Activated naive CD8-positive, alpha-beta T cell treated with anti-CD3 and anti-CD28 coated beads, Interleukin-2, amount 10 ng/mL, durations not matched to agents 7 days and 5 days (primary cell): Measurements from ENCODE around the gene HLA-DRB1. TPM values are rescaled to one million over a fixed set of nuclear protein-coding genes. Genes with fewer than 3 reads are reported as not detected.

Source experiments
- ATAC-seq: fragments of 150-1000 bp; cut with Tn5 transposase; one replicate; pipeline ENCODE4 v1.10.0; 2021; ENCODE audit warnings: low read depth, moderate library complexity
- POLR2A ChIA-PET: fragments of 350-600 bp; sonication (Branson Sonifier 250); formaldehyde crosslinking; loops from one replicate; lab custom pipeline; 2021; ENCODE audit warnings: antibody characterized with exemption; lab: Charles Lee
- DNase-seq: peaks from one replicate; pipeline ENCODE4 v3.0.0; 2021
- H3K27ac Mint-ChIP-seq: one replicate; pipeline ENCODE4 v1.8.0; 2022; ENCODE audit warnings: mild to moderate bottlenecking, mixed read lengths
- H3K27me3 Mint-ChIP-seq: one replicate; pipeline ENCODE4 v1.8.0; 2022; ENCODE audit warnings: mild to moderate bottlenecking, moderate library complexity, mixed read lengths
- H3K36me3 Mint-ChIP-seq: one replicate; pipeline ENCODE4 v1.8.0; 2021; ENCODE audit warnings: mild to moderate bottlenecking, mixed read lengths
- H3K4me1 Mint-ChIP-seq: one replicate; pipeline ENCODE4 v1.8.0; 2021; ENCODE audit warnings: mixed read lengths
- H3K4me3 Mint-ChIP-seq: one replicate; pipeline ENCODE4 v1.8.0; 2022; ENCODE audit warnings: mild to moderate bottlenecking, moderate library complexity, mixed read lengths
- H3K9me3 Mint-ChIP-seq: one replicate; pipeline ENCODE4 v1.8.0; 2021; ENCODE audit warnings: mixed read lengths
- total RNA-seq, 2 experiments: library from RNA; stranded (reverse); gene quantifications; one replicate each; pipeline ENCODE4 v1.2.3, GENCODE V29; 2021

Gene HLA-DRB1
- total RNA-seq, 2 experiments from 2014 or later = 11.8 to 12.1 TPM

- Mint-ChIP-seq H3K4me1 (peaks cover 33% of the 10 kb centered on the region), H3K36me3 (peaks cover 10% of the 10 kb centered on the region), H3K27ac (no peak overlapping the region), H3K9me3 (peaks cover 13% of the 10 kb centered on the region), H3K4me3 (no peak overlapping the region), H3K27me3 (no peaks in the 10 kb centered on the region)
- POLR2A ChIA-PET = no interaction called here
- ATAC-seq = no peak
- DNase-seq = no peak
These were observed 31.7 kb upstream of the HLA-DRB1 start for GRCh38 chr6:32621372-32621771.

GRCh38 chr6:32617751-32618150 is 28.1 kb upstream of the HLA-DRB1 start:
- peaks cover 15% of the 10 kb centered on the region for H3K9me3 Mint-ChIP-seq
- H3K27me3 Mint-ChIP-seq = no peaks in the 10 kb centered on the region
- DNase-seq (no peak), ATAC-seq (no peak)
- H3K4me1 Mint-ChIP-seq = peaks cover 12% of the 10 kb centered on the region
- H3K27ac Mint-ChIP-seq = no peak overlapping the region
- POLR2A ChIA-PET = no interaction called here
- peaks cover 13% of the 10 kb centered on the region for H3K36me3 Mint-ChIP-seq
- H3K4me3 Mint-ChIP-seq = no peak overlapping the region

GRCh38 chr6:32615885-32616532 is 26.4 kb upstream of the HLA-DRB1 start:
- Mint-ChIP-seq H3K9me3 (peaks cover 15% of the 10 kb centered on the region), H3K36me3 (peaks cover 14% of the 10 kb centered on the region), H3K27me3 (no peaks in the 10 kb centered on the region), H3K27ac (no peak overlapping the region), H3K4me3 (no peak overlapping the region), H3K4me1 (no peaks in the 10 kb centered on the region)
- ATAC-seq (no peak), DNase-seq (no peak)
- POLR2A ChIA-PET = no interaction called here

- H3K27ac Mint-ChIP-seq = no peak overlapping the region
- ATAC-seq = no peak
- POLR2A ChIA-PET = interaction anchor here (1.5 kb wide), 1 partner anchor 8 kb away, joined by 3 read pairs; no protein-coding TSS in a partner anchor
These were observed 24.9 kb upstream of the HLA-DRB1 start for GRCh38 chr6:32614366-32615081.

GRCh38 chr6:32613475-32613874 is 23.8 kb upstream of the HLA-DRB1 start:
- Mint-ChIP-seq H3K36me3 (peaks cover 10% of the 10 kb centered on the region), H3K27me3 (no peaks in the 10 kb centered on the region), H3K4me3 (no peak overlapping the region), H3K4me1 (no peaks in the 10 kb centered on the region), H3K9me3 (peaks cover 8% of the 10 kb centered on the region), H3K27ac (no peak overlapping the region)
- POLR2A ChIA-PET = interaction anchor here (1.5 kb wide), 1 partner anchor 9 kb away, joined by 3 read pairs; no protein-coding TSS in a partner anchor
- no peak for ATAC-seq
- DNase-seq = no peak

More at GRCh38 chr6:32614366-32615081, 24.9 kb upstream of the HLA-DRB1 start:
- Mint-ChIP-seq H3K27me3 (no peaks in the 10 kb centered on the region), H3K4me1 (no peaks in the 10 kb centered on the region), H3K4me3 (no peak overlapping the region), H3K9me3 (peaks cover 11% of the 10 kb centered on the region), H3K36me3 (peaks cover 12% of the 10 kb centered on the region)
- DNase-seq = no peak

- no peak overlapping the region for H3K27ac Mint-ChIP-seq
- POLR2A ChIA-PET = no interaction called here
- peaks cover 1% of the 10 kb centered on the region for H3K9me3 Mint-ChIP-seq
- H3K4me3 Mint-ChIP-seq = no peak overlapping the region
- DNase-seq (no peak), ATAC-seq (no peak)
- H3K27me3 Mint-ChIP-seq = peaks cover 3% of the 10 kb centered on the region
- peaks cover 7% of the 10 kb centered on the region for H3K36me3 Mint-ChIP-seq
- no peaks in the 10 kb centered on the region for H3K4me1 Mint-ChIP-seq
These were observed 21.1 kb upstream of the HLA-DRB1 start for GRCh38 chr6:32610682-32611296.

- peak; percentile 100 for ATAC-seq
- no peak overlapping the region for H3K4me3 Mint-ChIP-seq
- peaks cover 4% of the 10 kb centered on the region for H3K36me3 Mint-ChIP-seq
- peaks cover 3% of the 10 kb centered on the region for H3K27me3 Mint-ChIP-seq
- no peak overlapping the region for H3K27ac Mint-ChIP-seq
- POLR2A ChIA-PET = interaction anchor here (0.9 to 1.0 kb wide), 2 partner anchors 13 to 178 kb away, joined by 3 to 5 read pairs; no protein-coding TSS in a partner anchor
- no peak for DNase-seq
- no peaks in the 10 kb centered on the region for H3K9me3 Mint-ChIP-seq
- H3K4me1 Mint-ChIP-seq = no peaks in the 10 kb centered on the region
These were observed 20.3 kb upstream of the HLA-DRB1 start for GRCh38 chr6:32609731-32610640.

- Mint-ChIP-seq H3K27ac (no peak overlapping the region), H3K9me3 (no peaks in the 10 kb centered on the region), H3K4me3 (no peak overlapping the region), H3K27me3 (peaks cover 3% of the 10 kb centered on the region), H3K4me1 (peaks cover 2% of the 10 kb centered on the region), H3K36me3 (peaks cover 4% of the 10 kb centered on the region)
- no peak for DNase-seq
- ATAC-seq = peak; percentile 3
- POLR2A ChIA-PET = interaction anchor here (0.9 to 1.0 kb wide), 2 partner anchors 14 to 177 kb away, joined by 3 to 5 read pairs; no protein-coding TSS in a partner anchor
These were observed 19.7 kb upstream of the HLA-DRB1 start for GRCh38 chr6:32609391-32609730.

- POLR2A ChIA-PET = no interaction called here
- ATAC-seq = no peak
- no peak overlapping the region for H3K27ac Mint-ChIP-seq
- no peak overlapping the region for H3K4me3 Mint-ChIP-seq
- peaks cover 7% of the 10 kb centered on the region for H3K4me1 Mint-ChIP-seq
- H3K27me3 Mint-ChIP-seq = peaks cover 3% of the 10 kb centered on the region
- peaks cover 8% of the 10 kb centered on the region for H3K36me3 Mint-ChIP-seq
- no peak for DNase-seq
- H3K9me3 Mint-ChIP-seq = peaks cover 4% of the 10 kb centered on the region
These were observed 18.7 kb upstream of the HLA-DRB1 start for GRCh38 chr6:32608362-32608761.

GRCh38 chr6:32607988-32608298 is 18.3 kb upstream of the HLA-DRB1 start:
- Mint-ChIP-seq H3K9me3 (peaks cover 7% of the 10 kb centered on the region), H3K36me3 (peaks cover 8% of the 10 kb centered on the region), H3K4me3 (no peak overlapping the region), H3K27me3 (peaks cover 3% of the 10 kb centered on the region), H3K27ac (no peak overlapping the region), H3K4me1 (peaks cover 10% of the 10 kb centered on the region)
- POLR2A ChIA-PET = no interaction called here
- DNase-seq (no peak), ATAC-seq (no peak)

- no peak overlapping the region for H3K4me3 Mint-ChIP-seq
- H3K36me3 Mint-ChIP-seq = peaks cover 14% of the 10 kb centered on the region
- peaks cover 13% of the 10 kb centered on the region for H3K4me1 Mint-ChIP-seq
- peaks cover 3% of the 10 kb centered on the region for H3K27me3 Mint-ChIP-seq
- POLR2A ChIA-PET = no interaction called here
- peaks cover 12% of the 10 kb centered on the region for H3K9me3 Mint-ChIP-seq
- H3K27ac Mint-ChIP-seq = peak overlapping the region; percentile 2
- DNase-seq (no peak), ATAC-seq (no peak)
These were observed 17.8 kb upstream of the HLA-DRB1 start for GRCh38 chr6:32607263-32607987.

- no peak for DNase-seq
These were observed 14.8 kb upstream of the HLA-DRB1 start for GRCh38 chr6:32604434-32604877.

More at GRCh38 chr6:32604434-32604877, 14.8 kb upstream of the HLA-DRB1 start:
- POLR2A ChIA-PET = no interaction called here
- Mint-ChIP-seq H3K4me3 (peak overlapping the region; percentile 43), H3K36me3 (peaks cover 15% of the 10 kb centered on the region), H3K9me3 (peaks cover 18% of the 10 kb centered on the region), H3K27ac (peak overlapping the region; percentile 72), H3K4me1 (peaks cover 16% of the 10 kb centered on the region), H3K27me3 (peaks cover 3% of the 10 kb centered on the region)
- no peak for ATAC-seq
